OCI-LY3 (cell line): Measurements from ENCODE around the gene ARID3B.
"Not testable (repeated sequence)": the region's sequence is repeated elsewhere in the genome, so short reads cannot be mapped to it uniquely, and the experiment has no call there.

Experiments
- H2AFZ ChIP-seq: fragments of 200-600, 300-600 bp; shearing (Covaris generic); 2 replicates; pipeline ENCODE4 v1.6.0; 2014; ENCODE audit warnings: antibody characterized with exemption, low read depth, low read length
- H3K27ac ChIP-seq: fragments of 200-600, 300-600 bp; sonication (generic); 2 replicates; pipeline ENCODE4 v1.5.1; 2014; ENCODE audit warnings: mild to moderate bottlenecking, low read length, moderate library complexity, mixed read lengths
- H3K27me3 ChIP-seq: fragments of 200-600, 300-600 bp; sonication (generic); 2 replicates; pipeline ENCODE4 v1.6.1; 2014; ENCODE audit warnings: low read depth, low read length, mixed read lengths
- H3K36me3 ChIP-seq: fragments of 200-600, 300-600 bp; sonication (generic); replicated peaks from 2 replicates; pipeline ENCODE3; 2014; ENCODE audit warnings: low read depth, low read length, mixed read lengths
- H3K4me1 ChIP-seq: fragments of 300-600, 200-600 bp; sonication (generic); 2 replicates; pipeline ENCODE4 v1.6.1; 2014; ENCODE audit warnings: low read length, mixed read lengths
- H3K4me2 ChIP-seq: fragments of 200-600, 300-600 bp; sonication (generic); 2 replicates; pipeline ENCODE4 v1.6.1; 2014; ENCODE audit warnings: low read length, mixed read lengths
- H3K4me3 ChIP-seq: fragments of 300-600, 200-600 bp; sonication (generic); 2 replicates; pipeline ENCODE4 v1.5.1; 2014; ENCODE audit warnings: antibody characterized with exemption, mild to moderate bottlenecking, low read length, moderate library complexity
- H3K79me2 ChIP-seq: fragments of 300-600, 200-600 bp; shearing (Covaris generic); 2 replicates; pipeline ENCODE4 v1.6.1; 2014; ENCODE audit warnings: mild to moderate bottlenecking, low read length, mixed read lengths
- H3K9ac ChIP-seq: fragments of 300-600, 200-600 bp; shearing (Covaris generic); 2 replicates; pipeline ENCODE4 v1.6.0; 2014; ENCODE audit warnings: mild to moderate bottlenecking, low read length, moderate library complexity
- H3K9me3 ChIP-seq: fragments of 200-600, 300-600 bp; shearing (Covaris generic); 2 replicates; pipeline ENCODE4 v1.6.1; 2014; ENCODE audit warnings: low read length, mixed read lengths; ENCODE audit not compliant: insufficient read depth
- H4K20me1 ChIP-seq: fragments of 200-600, 300-600 bp; sonication (generic); 2 replicates; pipeline ENCODE4 v1.6.1; 2016; ENCODE audit warnings: low read length, mixed read lengths; ENCODE audit not compliant: insufficient read depth
- EZH2phosphoT487 ChIP-seq: fragments of 200-600 bp; shearing (Covaris generic); IDR thresholded peaks from 2 replicates; pipeline ENCODE4 v1.6.1; 2018; ENCODE audit warnings: antibody characterized with exemption, mixed run types, low read depth
- TF ChIP-seq, protein P1 (sequence below): fragments of 200-600, 300-600 bp; sonication (generic); IDR thresholded peaks from 2 replicates; pipeline ENCODE4 v1.5.1; 2014; ENCODE audit warnings: antibody characterized with exemption, low read length, low read depth

ARID3B gene

DNA sequence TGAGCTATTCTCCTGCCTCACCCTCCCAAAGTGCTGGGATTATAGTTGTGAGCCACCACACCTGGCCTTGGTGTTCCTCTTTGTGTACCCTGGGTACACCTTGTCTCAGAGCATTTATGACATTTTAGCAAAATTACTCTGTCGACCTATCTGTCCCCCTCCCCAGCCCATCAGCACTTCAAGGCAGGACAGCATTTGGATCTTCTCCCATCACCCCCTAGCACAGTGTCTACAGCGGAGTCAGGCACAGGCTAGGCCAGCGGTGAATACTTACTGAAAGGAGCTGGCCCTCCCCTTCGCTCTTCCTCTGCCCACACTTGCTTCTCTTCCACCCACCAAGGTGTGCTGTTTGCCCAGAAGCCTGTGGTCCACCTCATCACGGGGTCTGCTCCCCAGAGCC lies 54.3 kb downstream of the ARID3B start:
- Histone ChIP-seq H2AFZ (no peak overlapping the region), H3K9ac (no peak overlapping the region), H3K79me2 (no peaks in the 10 kb centered on the region), H3K4me1 (no peaks in the 10 kb centered on the region), H3K27me3 (no peaks in the 10 kb centered on the region), H4K20me1 (peaks cover 4% of the 10 kb centered on the region; the same call in 1 of the 2 replicates), H3K4me3 (no peak overlapping the region), H3K4me2 (no peak overlapping the region), H3K27ac (no peak overlapping the region), H3K9me3 (no peaks in the 10 kb centered on the region), H3K36me3 (peaks cover 58% of the 10 kb centered on the region)
- TF ChIP-seq, protein P1, sequence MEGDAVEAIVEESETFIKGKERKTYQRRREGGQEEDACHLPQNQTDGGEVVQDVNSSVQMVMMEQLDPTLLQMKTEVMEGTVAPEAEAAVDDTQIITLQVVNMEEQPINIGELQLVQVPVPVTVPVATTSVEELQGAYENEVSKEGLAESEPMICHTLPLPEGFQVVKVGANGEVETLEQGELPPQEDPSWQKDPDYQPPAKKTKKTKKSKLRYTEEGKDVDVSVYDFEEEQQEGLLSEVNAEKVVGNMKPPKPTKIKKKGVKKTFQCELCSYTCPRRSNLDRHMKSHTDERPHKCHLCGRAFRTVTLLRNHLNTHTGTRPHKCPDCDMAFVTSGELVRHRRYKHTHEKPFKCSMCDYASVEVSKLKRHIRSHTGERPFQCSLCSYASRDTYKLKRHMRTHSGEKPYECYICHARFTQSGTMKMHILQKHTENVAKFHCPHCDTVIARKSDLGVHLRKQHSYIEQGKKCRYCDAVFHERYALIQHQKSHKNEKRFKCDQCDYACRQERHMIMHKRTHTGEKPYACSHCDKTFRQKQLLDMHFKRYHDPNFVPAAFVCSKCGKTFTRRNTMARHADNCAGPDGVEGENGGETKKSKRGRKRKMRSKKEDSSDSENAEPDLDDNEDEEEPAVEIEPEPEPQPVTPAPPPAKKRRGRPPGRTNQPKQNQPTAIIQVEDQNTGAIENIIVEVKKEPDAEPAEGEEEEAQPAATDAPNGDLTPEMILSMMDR: no peak
- TF ChIP-seq EZH2phosphoT487: no peak

DNA sequence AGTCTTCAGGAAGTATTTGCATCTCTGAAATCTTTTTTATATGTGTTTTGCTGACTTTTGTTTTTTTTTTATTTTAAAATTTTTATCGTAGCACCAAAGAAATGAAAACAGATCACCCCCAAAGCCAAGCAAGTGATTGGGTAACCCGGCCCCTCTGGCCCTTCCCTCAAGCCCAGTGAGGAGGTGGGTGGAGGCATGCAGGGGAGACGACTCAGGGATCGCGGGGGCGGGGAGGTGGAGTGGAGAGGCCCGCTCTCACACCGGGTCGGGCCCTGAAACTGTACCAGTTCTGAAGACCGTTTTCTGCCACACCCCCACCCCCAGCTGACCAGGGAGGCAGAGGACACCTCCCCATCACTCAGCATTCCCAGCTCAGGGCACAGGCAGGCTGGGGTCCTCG lies 55.7 kb downstream of the ARID3B start:
- H3K4me2 ChIP-seq, H2AFZ ChIP-seq: not testable (repeated sequence)
- peaks cover 51% of the 10 kb centered on the region for H3K36me3 ChIP-seq

DNA sequence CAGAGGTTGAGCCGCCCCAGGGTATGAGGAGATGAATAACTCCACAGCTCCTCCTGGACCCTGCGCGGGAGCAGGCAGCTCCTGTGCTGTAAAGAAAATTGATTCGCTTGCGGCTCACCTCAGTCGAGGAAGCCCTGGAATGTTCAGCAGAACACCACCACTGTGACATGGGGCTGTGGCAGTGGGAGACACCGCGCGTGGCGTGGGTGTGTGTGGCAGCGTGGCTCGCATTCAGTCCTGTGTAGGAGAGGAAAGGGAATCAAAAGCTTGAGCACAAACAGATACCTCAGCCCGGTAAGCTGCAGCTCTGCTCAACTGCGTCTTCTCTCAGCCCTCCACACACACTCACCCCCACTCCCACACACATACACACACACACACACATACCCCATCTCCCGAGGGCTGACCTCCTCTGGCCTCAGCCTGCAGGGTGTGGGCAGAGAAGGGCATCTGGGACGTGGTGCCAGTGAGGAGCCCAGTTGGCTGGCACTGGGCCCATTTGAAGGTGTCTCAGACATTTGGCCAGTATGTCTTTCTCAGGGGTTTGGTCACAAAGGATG lies 56.2 kb downstream of the ARID3B start:
- not testable (repeated sequence) for H3K79me2 ChIP-seq, H2AFZ ChIP-seq, H3K4me2 ChIP-seq, H3K4me1 ChIP-seq, H3K27me3 ChIP-seq, H4K20me1 ChIP-seq, H3K4me3 ChIP-seq, H3K9ac ChIP-seq, H3K9me3 ChIP-seq, H3K27ac ChIP-seq
- peaks cover 46% of the 10 kb centered on the region for H3K36me3 ChIP-seq

More for the DNA sequence above, 55.7 kb downstream of the ARID3B start:
- H3K4me1 ChIP-seq, H3K27me3 ChIP-seq, H3K4me3 ChIP-seq, H4K20me1 ChIP-seq, H3K9me3 ChIP-seq, H3K79me2 ChIP-seq, H3K27ac ChIP-seq, H3K9ac ChIP-seq: not testable (repeated sequence)

DNA sequence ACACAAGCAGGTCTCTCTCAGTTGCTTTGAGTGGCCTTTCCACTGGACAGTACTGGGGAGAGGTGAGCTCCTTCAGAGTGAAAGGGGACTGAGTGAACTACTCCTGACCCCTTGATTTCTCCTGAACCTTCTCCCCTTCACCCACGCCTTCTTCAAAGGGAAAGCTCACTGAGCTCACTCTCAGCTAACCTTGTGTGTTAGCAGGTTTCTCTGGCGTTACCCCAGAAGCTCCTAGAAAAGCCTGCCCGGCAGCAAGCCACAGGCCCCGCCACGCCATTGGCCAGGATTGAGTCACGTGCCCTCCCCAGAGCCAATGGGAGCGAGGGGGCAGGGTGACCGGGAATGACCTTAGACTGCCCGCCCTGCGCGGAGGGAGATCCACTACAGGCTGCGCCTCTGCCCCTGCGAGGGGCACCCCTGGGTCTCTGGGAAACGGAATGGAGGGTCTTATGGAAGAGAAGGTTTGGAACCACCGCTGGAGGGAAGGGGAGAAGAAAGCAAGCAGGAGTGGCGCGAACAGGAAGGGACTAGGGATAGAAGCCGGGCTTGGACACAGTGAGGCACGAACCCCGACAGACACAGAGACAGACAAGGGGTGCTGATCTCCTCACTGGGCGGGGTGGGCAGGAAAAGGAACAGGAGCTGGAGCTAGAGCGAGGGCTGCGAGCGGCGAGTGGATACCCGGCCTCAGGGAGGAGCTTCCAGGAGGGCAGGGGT lies 57.3 kb downstream of the ARID3B start:
- Histone ChIP-seq H3K9me3 (no peaks in the 10 kb centered on the region), H3K4me1 (no peaks in the 10 kb centered on the region), H3K79me2 (no peaks in the 10 kb centered on the region), H2AFZ (no peak overlapping the region), H3K4me2 (no peak overlapping the region), H4K20me1 (peaks cover 4% of the 10 kb centered on the region; the same call in 1 of the 2 replicates), H3K27me3 (no peaks in the 10 kb centered on the region), H3K27ac (no peak overlapping the region), H3K36me3 (peaks cover 35% of the 10 kb centered on the region), H3K4me3 (no peak overlapping the region), H3K9ac (no peak overlapping the region)
- no peak for TF ChIP-seq EZH2phosphoT487
- TF ChIP-seq, protein P1: no peak

DNA sequence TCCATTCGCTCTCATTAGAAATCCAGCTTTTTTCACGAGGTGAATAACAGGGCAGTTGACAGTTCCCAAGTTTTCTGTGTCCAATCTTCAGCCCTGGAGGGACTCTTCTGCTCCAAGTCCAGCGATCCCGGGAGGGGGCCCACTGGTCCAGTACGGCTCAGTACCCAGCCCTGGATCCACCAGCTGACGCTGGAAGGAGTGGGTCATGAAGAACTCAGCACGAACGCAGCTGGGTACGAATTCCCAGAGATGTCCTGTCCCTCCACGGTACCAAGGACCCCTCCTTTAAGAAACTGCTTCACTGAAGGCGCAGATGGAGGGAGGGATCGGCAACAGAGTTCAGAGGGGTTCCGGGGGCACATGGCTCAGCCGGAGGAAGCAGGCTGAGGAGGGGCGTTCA lies 58.1 kb downstream of the ARID3B start:
- Histone ChIP-seq H4K20me1 (peaks cover 4% of the 10 kb centered on the region; the same call in 1 of the 2 replicates), H3K9me3 (no peaks in the 10 kb centered on the region), H3K27ac (no peak overlapping the region), H3K4me3 (no peak overlapping the region), H3K4me1 (no peaks in the 10 kb centered on the region), H3K79me2 (no peaks in the 10 kb centered on the region), H2AFZ (no peak overlapping the region), H3K36me3 (peaks cover 31% of the 10 kb centered on the region), H3K4me2 (no peak overlapping the region), H3K9ac (no peak overlapping the region), H3K27me3 (no peaks in the 10 kb centered on the region)
- TF ChIP-seq, protein P1: no peak
- no peak for TF ChIP-seq EZH2phosphoT487
